GM10248 (cell line): ENCODE data around the gene C1QL4.

Experiments
- CTCF ChIA-PET: fragments of 300-600 bp; sonication (Branson Sonifier 250); formaldehyde crosslinking; extraction: SDS; loops from one replicate; lab custom pipeline; 2021; ENCODE audit warnings: antibody characterized with exemption; lab: Yijun Ruan, JAX
- POLR2A ChIA-PET: fragments of 350-650 bp; sonication (Branson Sonifier 250); formaldehyde crosslinking; extraction: SDS; loops from one replicate; lab custom pipeline; 2020; ENCODE audit warnings: antibody characterized with exemption; lab: Yijun Ruan, JAX
- DNase-seq: peaks from one replicate; pipeline ENCODE4 v3.0.0; 2012; ENCODE audit errors: extremely low spot score
- TF ChIP-seq, protein P1 (sequence below): IDR thresholded peaks from 2 replicates; pipeline ENCODE4 v1.5.1; 2012; ENCODE audit warnings: mild to moderate bottlenecking, low read depth; ENCODE audit errors: extremely low read depth, missing control alignments, control extremely low read depth

The C1QL4 gene

DNA sequence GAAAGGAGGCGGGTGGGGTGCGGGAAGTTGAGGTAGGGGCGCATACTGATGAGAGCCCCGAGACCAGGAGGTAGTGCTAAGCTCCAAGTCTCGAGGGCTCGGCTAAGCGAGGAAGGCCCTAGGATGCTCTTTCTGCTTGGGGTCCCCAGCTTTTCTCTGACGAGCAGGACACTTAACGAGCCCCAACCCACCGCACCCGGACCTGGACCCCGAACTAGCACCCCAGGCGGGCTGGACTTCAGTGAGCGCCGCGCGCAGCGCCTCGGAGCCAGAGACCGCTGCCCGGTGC, 4.7 kb upstream of the C1QL4 start:
- ChIA-PET CTCF (interaction anchor here (0.6 to 4.0 kb wide), 41 partner anchors 10 to 409 kb away, joined by 3 to 174 read pairs (median 4); partner anchors contain the start of genes PRPH, SPATS2, TMBIM6 and TROAP), POLR2A (interaction anchor here (1.5 kb wide), 1 partner anchor 10 kb away, joined by 3 read pairs; no protein-coding TSS in a partner anchor)
- no peak for DNase-seq
- TF ChIP-seq, protein P1, sequence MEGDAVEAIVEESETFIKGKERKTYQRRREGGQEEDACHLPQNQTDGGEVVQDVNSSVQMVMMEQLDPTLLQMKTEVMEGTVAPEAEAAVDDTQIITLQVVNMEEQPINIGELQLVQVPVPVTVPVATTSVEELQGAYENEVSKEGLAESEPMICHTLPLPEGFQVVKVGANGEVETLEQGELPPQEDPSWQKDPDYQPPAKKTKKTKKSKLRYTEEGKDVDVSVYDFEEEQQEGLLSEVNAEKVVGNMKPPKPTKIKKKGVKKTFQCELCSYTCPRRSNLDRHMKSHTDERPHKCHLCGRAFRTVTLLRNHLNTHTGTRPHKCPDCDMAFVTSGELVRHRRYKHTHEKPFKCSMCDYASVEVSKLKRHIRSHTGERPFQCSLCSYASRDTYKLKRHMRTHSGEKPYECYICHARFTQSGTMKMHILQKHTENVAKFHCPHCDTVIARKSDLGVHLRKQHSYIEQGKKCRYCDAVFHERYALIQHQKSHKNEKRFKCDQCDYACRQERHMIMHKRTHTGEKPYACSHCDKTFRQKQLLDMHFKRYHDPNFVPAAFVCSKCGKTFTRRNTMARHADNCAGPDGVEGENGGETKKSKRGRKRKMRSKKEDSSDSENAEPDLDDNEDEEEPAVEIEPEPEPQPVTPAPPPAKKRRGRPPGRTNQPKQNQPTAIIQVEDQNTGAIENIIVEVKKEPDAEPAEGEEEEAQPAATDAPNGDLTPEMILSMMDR, result no peak

DNA sequence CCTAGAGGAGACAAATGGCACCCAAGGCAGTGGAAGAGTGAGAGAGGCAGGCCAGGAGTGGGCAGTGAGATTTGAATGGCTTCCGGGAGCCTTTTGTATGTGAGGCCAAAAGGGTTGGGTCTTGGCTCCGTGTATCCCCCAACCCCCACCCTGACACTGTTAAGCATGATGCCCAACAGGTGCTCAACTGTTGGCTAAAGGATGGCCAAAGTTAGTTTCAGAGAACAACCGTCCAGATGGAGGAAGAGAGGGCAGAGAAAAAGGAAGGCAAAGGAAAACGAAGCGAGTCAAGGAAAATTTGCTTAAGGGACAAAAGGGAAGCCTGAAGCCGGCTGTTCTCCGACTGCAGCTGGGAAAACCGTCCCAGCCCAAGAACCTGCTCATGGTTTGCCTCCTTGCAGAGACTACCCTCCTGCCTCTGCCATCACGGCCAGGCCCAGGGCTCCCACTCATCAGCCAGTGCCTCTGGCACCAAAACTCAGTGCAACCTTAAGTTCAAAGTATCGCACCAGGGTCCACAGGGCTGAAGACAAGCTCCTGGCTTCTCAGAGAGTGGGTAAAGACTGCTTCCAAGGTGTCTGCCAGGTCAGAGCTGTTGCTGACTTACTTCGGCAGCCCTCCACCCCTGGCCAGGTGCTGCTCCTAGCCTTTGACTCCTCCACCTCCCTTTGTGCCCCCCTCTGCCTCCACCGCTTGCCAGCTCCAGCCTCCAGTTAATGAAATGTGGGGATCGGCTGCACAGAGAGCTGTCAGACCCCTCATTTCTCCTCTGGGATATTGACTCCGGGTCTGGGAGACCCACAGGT, 4.2 kb upstream of the C1QL4 start:
- TF ChIP-seq, protein P1, result no peak
- ChIA-PET POLR2A (interaction anchor here (1.5 kb wide), 1 partner anchor 9 kb away, joined by 3 read pairs; no protein-coding TSS in a partner anchor), CTCF (interaction anchor here (0.9 to 4.0 kb wide), 27 partner anchors 9 to 408 kb away, joined by 3 to 174 read pairs (median 7); partner anchors contain the start of genes PRPH, SPATS2 and TROAP)
- no peak for DNase-seq

DNA sequence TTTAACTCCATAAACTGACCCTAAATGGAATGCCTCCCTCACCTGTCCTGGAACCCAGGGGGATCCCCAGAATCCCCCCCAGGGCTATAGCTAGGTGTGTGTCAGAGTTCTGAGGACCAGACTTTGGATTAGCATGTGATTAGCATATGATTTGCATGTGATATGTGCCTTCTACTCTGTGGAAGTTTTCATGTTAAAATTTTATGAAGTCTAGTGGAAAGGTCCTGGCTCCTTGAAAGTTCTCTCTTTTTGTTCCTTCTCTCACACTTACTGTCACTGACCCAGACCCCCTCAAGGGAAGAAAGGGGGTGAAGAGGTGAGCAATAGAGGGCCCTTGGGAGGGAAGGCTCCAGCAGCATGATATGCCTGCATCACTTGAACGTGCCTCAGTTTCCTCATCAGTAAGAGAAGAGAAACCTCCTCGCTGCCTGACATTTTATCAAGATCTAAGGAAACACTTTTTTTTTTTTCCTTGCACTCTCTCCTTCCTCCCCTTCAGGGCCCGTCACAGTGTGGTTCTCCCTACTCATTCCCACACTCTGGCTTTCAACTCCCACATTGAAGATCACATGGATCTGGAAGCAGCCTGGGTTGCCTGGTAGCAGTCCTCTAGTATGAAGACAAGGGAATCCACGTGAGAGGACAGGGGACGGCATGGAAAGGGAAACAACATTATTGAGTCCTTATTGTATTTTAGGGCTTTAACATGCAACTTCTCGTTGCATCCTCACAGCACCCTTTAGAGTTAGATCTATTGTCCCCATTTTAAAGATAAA, 3.3 kb upstream of the C1QL4 start:
- ChIA-PET CTCF (interaction anchor here (1.7 to 6.1 kb wide), 8 partner anchors 8 to 51 kb away, joined by 8 to 174 read pairs (median 22); partner anchors contain the start of genes PRPH and TROAP), POLR2A (no interaction called here)
- TF ChIP-seq, protein P1, result no peak
- no peak for DNase-seq

DNA sequence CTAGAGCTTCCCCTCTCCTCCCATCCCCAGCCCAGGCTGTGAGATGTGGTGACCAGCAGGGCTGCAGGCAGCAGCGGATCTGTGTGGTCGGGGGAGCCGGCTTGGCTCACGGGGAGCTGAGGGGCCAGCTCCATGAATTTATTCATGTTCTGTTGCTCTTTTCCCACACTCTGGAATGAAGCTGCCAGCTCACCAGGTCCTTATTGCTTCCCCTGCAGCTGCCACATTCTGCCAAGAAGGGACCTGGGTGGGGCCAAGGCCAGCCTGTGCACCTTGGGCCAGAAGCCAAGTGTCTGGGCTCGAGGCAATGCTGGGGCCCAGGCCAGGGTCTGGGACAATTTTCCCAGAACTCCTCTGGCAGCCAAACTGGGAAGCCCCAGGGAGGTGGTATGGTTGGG, 2.5 kb upstream of the C1QL4 start:
- ChIA-PET CTCF (interaction anchor here (1.7 to 6.1 kb wide), 6 partner anchors 7 to 175 kb away, joined by 5 to 42 read pairs (median 20); partner anchors contain the start of genes DNAJC22, PRPH and TROAP), POLR2A (interaction anchor here (0.6 kb wide), 1 partner anchor 17 kb away, joined by 3 read pairs; the partner anchor contains the start of gene TROAP)
- TF ChIP-seq, protein P1, result no peak
- no peak for DNase-seq

DNA sequence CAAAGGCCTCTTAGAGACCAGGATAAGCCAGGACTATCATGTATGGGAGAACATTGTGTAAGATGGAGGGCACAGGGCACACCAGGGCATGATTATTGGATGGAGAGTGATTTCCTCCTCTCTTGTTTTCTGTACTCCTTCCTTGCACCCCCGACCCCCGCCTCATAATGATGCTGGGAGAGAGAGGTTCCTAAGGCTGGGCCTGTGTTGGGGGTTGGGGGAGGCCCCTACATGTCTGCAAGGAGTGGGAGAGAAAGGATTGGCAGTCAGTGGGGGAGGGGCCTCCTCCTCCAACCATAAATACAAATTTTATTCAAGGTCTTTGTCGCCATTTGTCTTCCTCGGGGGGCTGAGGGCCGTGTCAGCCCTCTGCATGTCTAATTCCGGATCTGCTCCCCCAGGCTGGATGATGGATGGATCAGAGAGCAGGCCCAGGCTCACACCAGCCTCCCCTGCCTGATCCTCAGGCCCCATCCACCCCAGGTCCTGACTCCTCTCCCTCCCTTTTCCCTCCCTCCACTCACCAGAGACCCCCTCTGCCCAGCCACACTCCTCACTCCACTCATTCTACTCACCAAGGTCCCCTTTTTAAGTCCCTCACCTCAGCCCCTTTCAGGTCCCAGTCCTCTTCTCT, 2.0 kb upstream of the C1QL4 start:
- CTCF ChIA-PET, result interaction anchor here (1.7 to 6.1 kb wide), 8 partner anchors 8 to 176 kb away, joined by 4 to 42 read pairs (median 20); partner anchors contain the start of genes DNAJC22, PRPH and TROAP
- POLR2A ChIA-PET, result no interaction called here
- TF ChIP-seq, protein P1, result no peak

More for the DNA sequence above, 2.0 kb upstream of the C1QL4 start:
- DNase-seq, result no peak
